ENCODE data around the gene DOCK1. TPM values are rescaled to one million over a fixed set of nuclear protein-coding genes. Genes with fewer than 3 reads are reported as not detected.

DOCK1 gene
- polyA plus RNA-seq, 1 donor from 2014 or later, result 2.7 TPM

DNA sequence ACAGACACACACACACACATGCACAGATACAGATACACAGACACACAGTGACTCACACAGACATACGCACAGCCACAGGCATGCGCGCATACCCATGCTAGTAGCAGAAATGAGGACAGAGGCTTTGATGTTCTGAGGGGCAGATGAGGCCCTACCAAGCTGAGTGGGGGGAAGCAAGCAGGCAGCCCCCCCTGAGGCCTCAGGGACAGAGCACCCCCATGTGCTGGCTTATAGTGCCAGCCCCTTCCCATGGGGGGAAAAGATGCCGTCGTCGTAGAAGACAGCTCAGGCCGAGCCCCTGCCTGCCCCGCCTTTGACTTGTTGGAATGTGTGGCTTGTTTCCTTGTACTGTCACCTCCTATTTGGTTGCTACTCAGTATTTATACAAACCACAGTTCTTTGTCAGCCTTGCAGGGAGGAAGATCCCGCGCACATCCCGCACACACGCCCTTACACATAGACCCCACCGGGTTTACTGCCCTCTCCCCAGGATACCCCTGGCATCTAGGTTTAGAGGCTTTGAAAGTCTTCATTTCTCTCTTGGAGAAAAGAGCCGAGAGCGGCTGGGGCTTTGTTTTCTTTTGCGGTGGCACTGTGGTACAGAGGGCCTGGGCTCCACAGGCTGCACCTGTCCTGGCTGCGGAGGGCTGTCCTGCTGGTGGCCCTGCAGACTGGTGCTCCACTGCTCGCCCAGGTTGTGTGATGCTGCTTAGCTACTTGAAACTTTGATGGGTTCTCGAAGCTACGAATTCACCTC is 112.5 kb downstream of the DOCK1 start:
- no peak for TF ChIP-seq POLR2AphosphoS5 (IDR thresholded peaks at IDR 0.05)
- no peak for TF ChIP-seq EZH2 (IDR thresholded peaks at IDR 0.05; ENCODE audit: borderline replicate concordance, insufficient read depth, low read length, poor library complexity, severe bottlenecking)
- no peak for TF ChIP-seq TAF1 (IDR thresholded peaks at IDR 0.05; ENCODE audit: low read depth)
- TF ChIP-seq, protein P1, sequence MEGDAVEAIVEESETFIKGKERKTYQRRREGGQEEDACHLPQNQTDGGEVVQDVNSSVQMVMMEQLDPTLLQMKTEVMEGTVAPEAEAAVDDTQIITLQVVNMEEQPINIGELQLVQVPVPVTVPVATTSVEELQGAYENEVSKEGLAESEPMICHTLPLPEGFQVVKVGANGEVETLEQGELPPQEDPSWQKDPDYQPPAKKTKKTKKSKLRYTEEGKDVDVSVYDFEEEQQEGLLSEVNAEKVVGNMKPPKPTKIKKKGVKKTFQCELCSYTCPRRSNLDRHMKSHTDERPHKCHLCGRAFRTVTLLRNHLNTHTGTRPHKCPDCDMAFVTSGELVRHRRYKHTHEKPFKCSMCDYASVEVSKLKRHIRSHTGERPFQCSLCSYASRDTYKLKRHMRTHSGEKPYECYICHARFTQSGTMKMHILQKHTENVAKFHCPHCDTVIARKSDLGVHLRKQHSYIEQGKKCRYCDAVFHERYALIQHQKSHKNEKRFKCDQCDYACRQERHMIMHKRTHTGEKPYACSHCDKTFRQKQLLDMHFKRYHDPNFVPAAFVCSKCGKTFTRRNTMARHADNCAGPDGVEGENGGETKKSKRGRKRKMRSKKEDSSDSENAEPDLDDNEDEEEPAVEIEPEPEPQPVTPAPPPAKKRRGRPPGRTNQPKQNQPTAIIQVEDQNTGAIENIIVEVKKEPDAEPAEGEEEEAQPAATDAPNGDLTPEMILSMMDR (IDR thresholded peaks at IDR 0.05; ENCODE audit: poor library complexity, severe bottlenecking), result no peak
- TF ChIP-seq, protein P2, sequence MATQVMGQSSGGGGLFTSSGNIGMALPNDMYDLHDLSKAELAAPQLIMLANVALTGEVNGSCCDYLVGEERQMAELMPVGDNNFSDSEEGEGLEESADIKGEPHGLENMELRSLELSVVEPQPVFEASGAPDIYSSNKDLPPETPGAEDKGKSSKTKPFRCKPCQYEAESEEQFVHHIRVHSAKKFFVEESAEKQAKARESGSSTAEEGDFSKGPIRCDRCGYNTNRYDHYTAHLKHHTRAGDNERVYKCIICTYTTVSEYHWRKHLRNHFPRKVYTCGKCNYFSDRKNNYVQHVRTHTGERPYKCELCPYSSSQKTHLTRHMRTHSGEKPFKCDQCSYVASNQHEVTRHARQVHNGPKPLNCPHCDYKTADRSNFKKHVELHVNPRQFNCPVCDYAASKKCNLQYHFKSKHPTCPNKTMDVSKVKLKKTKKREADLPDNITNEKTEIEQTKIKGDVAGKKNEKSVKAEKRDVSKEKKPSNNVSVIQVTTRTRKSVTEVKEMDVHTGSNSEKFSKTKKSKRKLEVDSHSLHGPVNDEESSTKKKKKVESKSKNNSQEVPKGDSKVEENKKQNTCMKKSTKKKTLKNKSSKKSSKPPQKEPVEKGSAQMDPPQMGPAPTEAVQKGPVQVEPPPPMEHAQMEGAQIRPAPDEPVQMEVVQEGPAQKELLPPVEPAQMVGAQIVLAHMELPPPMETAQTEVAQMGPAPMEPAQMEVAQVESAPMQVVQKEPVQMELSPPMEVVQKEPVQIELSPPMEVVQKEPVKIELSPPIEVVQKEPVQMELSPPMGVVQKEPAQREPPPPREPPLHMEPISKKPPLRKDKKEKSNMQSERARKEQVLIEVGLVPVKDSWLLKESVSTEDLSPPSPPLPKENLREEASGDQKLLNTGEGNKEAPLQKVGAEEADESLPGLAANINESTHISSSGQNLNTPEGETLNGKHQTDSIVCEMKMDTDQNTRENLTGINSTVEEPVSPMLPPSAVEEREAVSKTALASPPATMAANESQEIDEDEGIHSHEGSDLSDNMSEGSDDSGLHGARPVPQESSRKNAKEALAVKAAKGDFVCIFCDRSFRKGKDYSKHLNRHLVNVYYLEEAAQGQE (IDR thresholded peaks at IDR 0.05; ENCODE audit: borderline replicate concordance), result no peak
- no peak for TF ChIP-seq MXI1 (conservative IDR thresholded peaks at IDR 0.05; ENCODE audit: poor library complexity, severe bottlenecking)
- TF ChIP-seq EP300 (conservative IDR thresholded peaks at IDR 0.05; ENCODE audit: poor library complexity, severe bottlenecking), result no peak
- TF ChIP-seq RAD21 (conservative IDR thresholded peaks at IDR 0.05), result no peak
- no peak for TF ChIP-seq SMC3 (conservative IDR thresholded peaks at IDR 0.05; ENCODE audit: poor library complexity)
- Histone ChIP-seq H3K9me3 (ENCODE audit: low read length) (no peaks in the 10 kb centered on the region), H3K79me2 (replicated peaks; ENCODE audit: insufficient read depth, low read length) (no peaks in the 10 kb centered on the region), H3K27me3 (ENCODE audit: insufficient read depth, low read depth, low read length) (no peaks in the 10 kb centered on the region), H3K27ac (ENCODE audit: low read length) (no peak overlapping the region), H4K20me1 (ENCODE audit: insufficient read depth) (no peaks in the 10 kb centered on the region), H3F3A (ENCODE audit: insufficient read depth, low read length, poor library complexity, severe bottlenecking) (no peaks in the 10 kb centered on the region), H3K9ac (ENCODE audit: low read length) (no peak overlapping the region), H3K36me3 (ENCODE audit: insufficient read depth, low read length) (no peaks in the 10 kb centered on the region), H3K4me3 (ENCODE audit: low read length) (no peak overlapping the region), H3K4me2 (ENCODE audit: low read length) (no peak overlapping the region), H2AFZ (ENCODE audit: low read depth, low read length) (no peak overlapping the region), H3K9me2 (ENCODE audit: insufficient read depth, low read length) (no peaks in the 10 kb centered on the region)

DNA sequence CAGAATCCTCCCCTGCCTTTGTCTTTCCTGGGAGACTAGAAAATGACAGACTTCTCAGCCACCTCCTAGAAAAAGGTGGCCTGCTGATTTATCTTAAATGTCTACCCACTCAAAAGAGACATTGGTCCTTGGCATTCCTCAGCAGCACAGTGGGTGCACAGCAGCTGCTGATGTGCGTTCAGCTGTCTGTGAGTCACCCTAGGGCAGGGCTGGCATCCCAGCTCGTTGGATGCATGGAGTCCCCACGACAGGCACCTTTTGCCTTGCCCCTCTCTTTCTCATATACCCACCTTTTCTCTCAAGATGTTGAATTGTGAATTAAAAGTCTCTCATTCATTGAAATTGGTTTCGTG is 113.0 kb downstream of the DOCK1 start:
- TF ChIP-seq POLR2AphosphoS5 (IDR thresholded peaks at IDR 0.05), result no peak
- TF ChIP-seq EZH2 (IDR thresholded peaks at IDR 0.05; ENCODE audit: borderline replicate concordance, insufficient read depth, low read length, poor library complexity, severe bottlenecking), result no peak
- no peak for TF ChIP-seq RAD21 (conservative IDR thresholded peaks at IDR 0.05)
- no peak for TF ChIP-seq EP300 (conservative IDR thresholded peaks at IDR 0.05; ENCODE audit: poor library complexity, severe bottlenecking)
- TF ChIP-seq, protein P2 (IDR thresholded peaks at IDR 0.05; ENCODE audit: borderline replicate concordance), result no peak
- no peak for TF ChIP-seq MXI1 (conservative IDR thresholded peaks at IDR 0.05; ENCODE audit: poor library complexity, severe bottlenecking)
- TF ChIP-seq TAF1 (IDR thresholded peaks at IDR 0.05; ENCODE audit: low read depth), result no peak
- TF ChIP-seq SMC3 (conservative IDR thresholded peaks at IDR 0.05; ENCODE audit: poor library complexity), result no peak
- TF ChIP-seq, protein P1 (IDR thresholded peaks at IDR 0.05; ENCODE audit: poor library complexity, severe bottlenecking), result no peak
- Histone ChIP-seq H4K20me1 (ENCODE audit: insufficient read depth) (no peaks in the 10 kb centered on the region), H3K36me3 (ENCODE audit: insufficient read depth, low read length) (no peaks in the 10 kb centered on the region)

More for the DNA sequence above, 113.0 kb downstream of the DOCK1 start:
- Histone ChIP-seq H2AFZ (ENCODE audit: low read depth, low read length) (no peak overlapping the region), H3K9ac (ENCODE audit: low read length) (no peak overlapping the region), H3K27me3 (ENCODE audit: insufficient read depth, low read depth, low read length) (no peaks in the 10 kb centered on the region), H3K4me3 (ENCODE audit: low read length) (no peak overlapping the region), H3F3A (ENCODE audit: insufficient read depth, low read length, poor library complexity, severe bottlenecking) (no peaks in the 10 kb centered on the region), H3K9me2 (ENCODE audit: insufficient read depth, low read length) (no peaks in the 10 kb centered on the region), H3K4me2 (ENCODE audit: low read length) (no peak overlapping the region), H3K79me2 (replicated peaks; ENCODE audit: insufficient read depth, low read length) (no peaks in the 10 kb centered on the region), H3K9me3 (ENCODE audit: low read length) (no peaks in the 10 kb centered on the region), H3K27ac (ENCODE audit: low read length) (no peak overlapping the region)

Measured in neural cell (in vitro differentiated cells).